ENCODE results near the gene VSIG10L2.

Gene VSIG10L2

GRCh38 chr11:125948278-125949051 is 2.6 kb downstream of the VSIG10L2 start:
- TF ChIP-seq CTCF (IDR thresholded peaks at IDR 0.05; ENCODE audit: insufficient read depth, low read length, missing control alignments), result no peak
- CTCF ChIA-PET, result interaction anchor here (1.3 kb wide), 1 partner anchor 8 kb away, joined by 3 read pairs; no protein-coding TSS in a partner anchor

GRCh38 chr11:125949271-125950177 is 3.7 kb downstream of the VSIG10L2 start:
- TF ChIP-seq CTCF (IDR thresholded peaks at IDR 0.05; ENCODE audit: insufficient read depth, low read length, missing control alignments), result no peak
- DNase-seq (ENCODE audit: low read depth, low spot score), result no peak
- H3K4me3 ChIP-seq (ENCODE audit: low read depth, low read length), result no peak overlapping the region
- ChIA-PET POLR2A (no interaction called here), CTCF (interaction anchor here (1.3 to 1.7 kb wide), 2 partner anchors 7 to 9 kb away, joined by 3 read pairs; no protein-coding TSS in a partner anchor)

More at GRCh38 chr11:125948278-125949051, 2.6 kb downstream of the VSIG10L2 start:
- no peak for DNase-seq (ENCODE audit: low read depth, low spot score)
- no peak overlapping the region for H3K4me3 ChIP-seq (ENCODE audit: low read depth, low read length)
- POLR2A ChIA-PET, result no interaction called here

GRCh38 chr11:125950178-125950490 is 4.3 kb downstream of the VSIG10L2 start:
- ChIA-PET POLR2A (no interaction called here), CTCF (interaction anchor here (1.7 kb wide), 1 partner anchor 8 kb away, joined by 3 read pairs; no protein-coding TSS in a partner anchor)
- TF ChIP-seq CTCF (IDR thresholded peaks at IDR 0.05; ENCODE audit: insufficient read depth, low read length, missing control alignments), result no peak
- no peak overlapping the region for H3K4me3 ChIP-seq (ENCODE audit: low read depth, low read length)
- DNase-seq (ENCODE audit: low read depth, low spot score), result no peak

- H3K4me3 ChIP-seq (ENCODE audit: low read depth, low read length), result no peak overlapping the region
- CTCF ChIA-PET, result interaction anchor here (1.7 kb wide), 1 partner anchor 9 kb away, joined by 3 read pairs; no protein-coding TSS in a partner anchor
- POLR2A ChIA-PET, result no interaction called here
- TF ChIP-seq CTCF (IDR thresholded peaks at IDR 0.05; ENCODE audit: insufficient read depth, low read length, missing control alignments), result no peak
- no peak for DNase-seq (ENCODE audit: low read depth, low spot score)
Observed at GRCh38 chr11:125950696-125951651, 5.1 kb downstream of the VSIG10L2 start.

- no peak for DNase-seq (ENCODE audit: low read depth, low spot score)
- no peak overlapping the region for H3K4me3 ChIP-seq (ENCODE audit: low read depth, low read length)
- TF ChIP-seq CTCF (IDR thresholded peaks at IDR 0.05; ENCODE audit: insufficient read depth, low read length, missing control alignments), result no peak
- ChIA-PET CTCF (no interaction called here), POLR2A (no interaction called here)
Observed at GRCh38 chr11:125951731-125952130, 5.9 kb downstream of the VSIG10L2 start.
